T-helper 1 cell treated with Interleukin-12 subunit alpha and Interleukin-12 subunit beta and Interleukin-4 antibody, amounts not matched to agents 30 ng/mL and 1 ng/mL, for 36 hours (primary cell): ENCODE measurements around the gene APOA1. TPM values are rescaled to one million over a fixed set of nuclear protein-coding genes. Genes with fewer than 3 reads are reported as not detected.

Experiments
- intact Hi-C: fragments of 100-400 bp; cut with micrococcal nuclease; formaldehyde crosslinking; loops from one replicate; pipeline ENCODE4 v1.15.1; 2024
- total RNA-seq: library from RNA; stranded (reverse); gene quantifications from 2 replicates; pipeline ENCODE4 v1.2.3, GENCODE V29; 2022

APOA1 gene
- total RNA-seq, 1 donor from 2014 or later = 0.32 TPM

- intact Hi-C loops = no loop called here
Observed at GRCh38 chr11:116859175-116859574, 21.8 kb upstream of the APOA1 start.

GRCh38 chr11:116857936-116858335 is 20.5 kb upstream of the APOA1 start:
- intact Hi-C loops = no loop called here

- intact Hi-C loops = no loop called here
Observed at GRCh38 chr11:116857316-116857715, 19.9 kb upstream of the APOA1 start.

- intact Hi-C loops = no loop called here
Observed at GRCh38 chr11:116856423-116856822, 19.0 kb upstream of the APOA1 start.

GRCh38 chr11:116855413-116855812 is 18.0 kb upstream of the APOA1 start:
- intact Hi-C loops = no loop called here

GRCh38 chr11:116853461-116854073 is 16.1 kb upstream of the APOA1 start:
- intact Hi-C loops = loop anchor here (1.0 kb wide), 12 partner anchors 17 to 474 kb away; partner anchors contain the start of genes CEP164, PAFAH1B2, SIDT2 and SIK3

- intact Hi-C loops = loop anchor here (1.0 kb wide), 12 partner anchors 16 to 475 kb away; partner anchors contain the start of genes CEP164, PAFAH1B2, SIDT2 and SIK3
Observed at GRCh38 chr11:116852261-116853031, 15.0 kb upstream of the APOA1 start.

- intact Hi-C loops = no loop called here
Observed at GRCh38 chr11:116851626-116852025, 14.2 kb upstream of the APOA1 start.

GRCh38 chr11:116849486-116849885 is 12.1 kb upstream of the APOA1 start:
- intact Hi-C loops = no loop called here

- intact Hi-C loops = no loop called here
Observed at GRCh38 chr11:116849060-116849459, 11.6 kb upstream of the APOA1 start.

- intact Hi-C loops = no loop called here
Observed at GRCh38 chr11:116847612-116848011, 10.2 kb upstream of the APOA1 start.

- intact Hi-C loops = no loop called here
Observed at GRCh38 chr11:116844722-116845121, 7.3 kb upstream of the APOA1 start.

- intact Hi-C loops = no loop called here
Observed at GRCh38 chr11:116843661-116844060, 6.2 kb upstream of the APOA1 start.

- intact Hi-C loops = no loop called here
Observed at GRCh38 chr11:116842909-116843308, 5.5 kb upstream of the APOA1 start.

GRCh38 chr11:116842117-116842516 is 4.7 kb upstream of the APOA1 start:
- intact Hi-C loops = no loop called here

GRCh38 chr11:116840746-116841296 is 3.4 kb upstream of the APOA1 start:
- intact Hi-C loops = no loop called here

GRCh38 chr11:116840224-116840745 is 2.9 kb upstream of the APOA1 start:
- intact Hi-C loops = no loop called here

- intact Hi-C loops = no loop called here
Observed at GRCh38 chr11:116838321-116839084, 1.1 kb upstream of the APOA1 start.

- intact Hi-C loops = loop anchor here (1.0 kb wide), 6 partner anchors 17 to 390 kb away; partner anchors contain the start of gene APOA5
Observed at GRCh38 chr11:116836632-116836991, 810 bp downstream of the APOA1 start.

GRCh38 chr11:116835791-116836631 is 1.4 kb downstream of the APOA1 start:
- intact Hi-C loops = loop anchor here (1.0 kb wide), 6 partner anchors 17 to 390 kb away; partner anchors contain the start of gene APOA5
